HepG2 (cell line): Measurements from ENCODE around the gene TBL3. TPM values are rescaled to one million over a fixed set of nuclear protein-coding genes. Genes with fewer than 3 reads are reported as not detected.

ENCODE experiments used
- CENPT ChIP-seq: sonication (generic); formaldehyde crosslinking; IDR thresholded peaks from 2 replicates; pipeline ENCODE4 v1.8.0; 2022; ENCODE audit warnings: low read depth, mild to moderate bottlenecking, moderate library complexity, missing genetic modification reagents
- CSRNP1 ChIP-seq: sonication (generic); formaldehyde crosslinking; IDR thresholded peaks from 2 replicates; pipeline ENCODE4 v1.8.1; 2023; ENCODE audit warnings: mild to moderate bottlenecking, missing genetic modification reagents
- EZH2 ChIP-seq: conservative IDR thresholded peaks from 2 replicates; pipeline ENCODE4 v1.6.1; 2012; ENCODE audit warnings: mild to moderate bottlenecking, low read depth, low read length, moderate library complexity
- GMEB2 ChIP-seq: IDR thresholded peaks from 2 replicates; pipeline ENCODE4 v1.6.1; 2016; ENCODE audit warnings: missing biosample characterization, missing genetic modification reagents, low read depth
- MEF2D ChIP-seq: sonication (generic); formaldehyde crosslinking; IDR thresholded peaks from 2 replicates; pipeline ENCODE4 v1.5.1; 2020; ENCODE audit warnings: mild to moderate bottlenecking, missing genetic modification reagents
- MLLT10 ChIP-seq: sonication (generic); formaldehyde crosslinking; IDR thresholded peaks from 2 replicates; pipeline ENCODE4 v1.4.0; 2020; ENCODE audit warnings: missing genetic modification reagents
- NFATC3 ChIP-seq: sonication (generic); formaldehyde crosslinking; IDR thresholded peaks from 2 replicates; pipeline ENCODE4 v1.5.1; 2020; ENCODE audit warnings: mild to moderate bottlenecking, missing genetic modification reagents
- PCBP1 ChIP-seq: fragments of 200-400 bp; formaldehyde crosslinking; IDR thresholded peaks from 2 replicates; pipeline ENCODE4 v1.6.1; 2017; ENCODE audit warnings: mild to moderate bottlenecking, low read depth, low read length, borderline replicate concordance
- SIN3A ChIP-seq: IDR thresholded peaks from 2 replicates; pipeline ENCODE4 v1.6.1; 2011; ENCODE audit warnings: low read depth, mild to moderate bottlenecking, control low read depth, low read length, borderline replicate concordance
- SP4 ChIP-seq: sonication (generic); formaldehyde crosslinking; IDR thresholded peaks from 2 replicates; pipeline ENCODE4 v1.8.1; 2023; ENCODE audit warnings: mild to moderate bottlenecking, missing genetic modification reagents
- TBX3 ChIP-seq: fragments of 450-650 bp; IDR thresholded peaks from 2 replicates; pipeline ENCODE4 v1.6.1; 2017; ENCODE audit warnings: antibody characterized with exemption, mild to moderate bottlenecking, inconsistent platforms, borderline replicate concordance
- TFDP1 ChIP-seq: IDR thresholded peaks from 2 replicates; pipeline ENCODE4 v1.6.1; 2016; ENCODE audit warnings: missing compliant biosample characterization, missing genetic modification reagents, borderline replicate concordance
- TRIM24 ChIP-seq: sonication (generic); formaldehyde crosslinking; IDR thresholded peaks from 2 replicates; pipeline ENCODE4 v1.8.0; 2022; ENCODE audit warnings: mild to moderate bottlenecking, missing genetic modification reagents
- U2AF1 ChIP-seq: fragments of 200-400 bp; formaldehyde crosslinking; optimal IDR thresholded peaks from 2 replicates; pipeline ENCODE3; 2017; ENCODE audit warnings: mild to moderate bottlenecking, low read depth, low read length
- ZFY ChIP-seq: sonication (generic); formaldehyde crosslinking; IDR thresholded peaks from 2 replicates; pipeline ENCODE4 v1.4.0; 2020; ENCODE audit warnings: missing genetic modification reagents
- ZNF234 ChIP-seq: sonication (generic); formaldehyde crosslinking; conservative IDR thresholded peaks from 2 replicates; pipeline ENCODE4 v1.5.1; 2020; ENCODE audit warnings: mild to moderate bottlenecking, missing genetic modification reagents
- ZNF510 ChIP-seq: sonication (generic); formaldehyde crosslinking; IDR thresholded peaks from 2 replicates; pipeline ENCODE4 v1.4.0; 2020; ENCODE audit warnings: low read depth, mild to moderate bottlenecking, missing genetic modification reagents
- ZNF589 ChIP-seq: sonication (generic); formaldehyde crosslinking; conservative IDR thresholded peaks from 2 replicates; pipeline ENCODE4 v1.8.0; 2022; ENCODE audit warnings: mild to moderate bottlenecking, moderate library complexity, missing genetic modification reagents
- ZNF746 ChIP-seq: sonication (generic); formaldehyde crosslinking; IDR thresholded peaks from 2 replicates; pipeline ENCODE4 v1.8.0; 2022; ENCODE audit warnings: mild to moderate bottlenecking, missing genetic modification reagents
- ZNF766 ChIP-seq: sonication (generic); formaldehyde crosslinking; IDR thresholded peaks from 2 replicates; pipeline ENCODE4 v1.5.0; 2020; ENCODE audit warnings: missing genetic modification reagents, borderline replicate concordance
- ZNF790 ChIP-seq: sonication (generic); formaldehyde crosslinking; IDR thresholded peaks from 2 replicates; pipeline ENCODE4 v1.8.0; 2022; ENCODE audit warnings: missing genetic modification reagents, mild to moderate bottlenecking, borderline replicate concordance
- polyA plus RNA-seq, 8 experiments: library from polyadenylated mRNA; depleted of rRNA in 3 of 8; stranded (reverse) in 7 of 8; unstranded in 1 of 8; fragments of >200 nt; fragmentation: Illumina TruSeq in 4 of 8; extraction: Trizol in 4 of 8; gene quantifications; 2 replicates each; pipeline versions ENCODE4 v1.2.1 to v1.2.3, GENCODE V29; 2011 to 2016; ENCODE audit warnings: low read depth in 4 of 8, missing spikeins in 1 of 8, mixed read lengths in 1 of 8; ENCODE audit not compliant: insufficient read depth in 1 of 8
- total RNA-seq, 5 experiments: library from RNA; depleted of rRNA; stranded (reverse); fragments of >200 nt; fragmentation: Illumina TruSeq; extraction: Trizol; gene quantifications; 2 replicates each; pipeline ENCODE4 v1.2.3, GENCODE V29; 2016; ENCODE audit warnings: low read depth in 1 of 5
- TF ChIP-seq, protein P1 (sequence below): IDR thresholded peaks from 2 replicates; pipeline ENCODE4 v1.6.1; 2016; ENCODE audit warnings: low read depth, borderline replicate concordance
- TF ChIP-seq, protein P2 (sequence below): sonication (generic); formaldehyde crosslinking; IDR thresholded peaks from 2 replicates; pipeline ENCODE4 v1.5.0; 2020; ENCODE audit warnings: missing genetic modification reagents

The TBL3 gene
- total and polyA plus RNA-seq, 2 of the 13 experiments (the other 11 are each of a cell fraction or from before 2014, with no cell fraction given), result 16.8 to 38.0 TPM

DNA sequence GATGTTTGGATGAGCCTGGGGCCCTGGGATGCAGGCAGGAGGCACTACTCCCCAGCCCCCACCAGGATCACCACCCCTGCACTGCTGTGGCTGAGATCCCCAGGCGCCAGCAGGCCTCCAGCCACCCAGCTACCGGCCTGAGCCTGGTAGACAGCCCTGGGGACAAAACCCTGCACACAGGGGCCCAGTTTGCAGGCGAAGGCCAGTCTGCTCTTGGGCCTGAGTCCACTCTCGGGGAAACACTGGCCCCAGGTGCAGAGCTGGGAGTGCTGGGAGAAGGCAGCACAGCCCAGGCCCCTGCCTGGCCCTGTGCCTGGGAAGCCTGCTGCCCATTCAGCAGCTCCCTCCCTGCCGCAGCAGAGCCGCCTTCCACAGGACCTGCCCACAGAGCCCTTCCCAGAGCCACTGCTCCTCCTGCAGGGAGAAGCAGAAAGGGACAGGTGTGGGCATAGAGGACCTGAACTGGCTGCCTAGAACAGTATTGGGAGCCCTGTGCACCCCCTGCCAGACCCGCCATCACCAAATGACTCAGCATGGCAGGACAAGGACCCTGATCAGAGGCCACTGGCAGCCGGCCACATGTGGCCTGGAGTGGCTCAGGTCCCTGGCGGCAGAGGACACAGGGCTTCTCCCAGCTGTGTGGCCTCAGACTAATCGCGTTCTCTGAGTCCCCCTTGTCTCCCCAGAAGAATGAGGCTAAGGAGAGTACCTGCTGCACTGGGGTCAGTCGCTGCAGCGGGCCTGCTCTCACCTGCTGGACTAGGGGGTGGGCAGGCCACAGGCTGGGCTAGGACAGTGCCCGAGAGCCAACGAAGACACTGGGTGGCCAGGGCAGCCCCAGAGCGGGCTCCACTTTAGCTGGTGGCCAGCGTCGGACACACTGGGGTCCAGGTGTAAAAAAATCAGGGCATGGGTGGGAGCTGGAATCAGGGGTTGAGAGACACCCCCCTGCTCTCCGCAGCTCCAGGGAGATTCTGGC, 39.5 kb upstream of the TBL3 start (continued):
- TF ChIP-seq CSRNP1 (CRISPR knock-in tag) (peak; percentile 45; the same call in 1 of the 2 replicates), ZNF746 (CRISPR knock-in tag) (no peak), PCBP1 (0 out of 2 replicates have a peak, but pooled peaks have one; percentile 26), TFDP1 (CRISPR knock-in tag) (peak; percentile 24; the same call in 1 of the 2 replicates), ZNF510 (CRISPR knock-in tag) (no peak), SP4 (no peak; the same call in 1 of the 2 replicates), NFATC3 (CRISPR knock-in tag) (no peak), EZH2 (no peak), TRIM24 (CRISPR knock-in tag) (no peak), GMEB2 (no peak), ZFY (peak; percentile 72), ZNF790 (CRISPR knock-in tag) (no peak), TBX3 (no peak), CENPT (CRISPR knock-in tag) (no peak), ZNF766 (CRISPR knock-in tag) (no peak), MLLT10 (CRISPR knock-in tag) (no peak), ZNF589 (CRISPR knock-in tag) (no peak), ZNF234 (CRISPR knock-in tag) (no peak), U2AF1 (no peak), SIN3A (no peak), MEF2D (CRISPR knock-in tag) (no peak)
- TF ChIP-seq, protein P1, sequence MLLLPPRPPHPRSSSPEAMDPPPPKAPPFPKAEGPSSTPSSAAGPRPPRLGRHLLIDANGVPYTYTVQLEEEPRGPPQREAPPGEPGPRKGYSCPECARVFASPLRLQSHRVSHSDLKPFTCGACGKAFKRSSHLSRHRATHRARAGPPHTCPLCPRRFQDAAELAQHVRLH (CRISPR knock-in tag), result no peak
- TF ChIP-seq, protein P2, sequence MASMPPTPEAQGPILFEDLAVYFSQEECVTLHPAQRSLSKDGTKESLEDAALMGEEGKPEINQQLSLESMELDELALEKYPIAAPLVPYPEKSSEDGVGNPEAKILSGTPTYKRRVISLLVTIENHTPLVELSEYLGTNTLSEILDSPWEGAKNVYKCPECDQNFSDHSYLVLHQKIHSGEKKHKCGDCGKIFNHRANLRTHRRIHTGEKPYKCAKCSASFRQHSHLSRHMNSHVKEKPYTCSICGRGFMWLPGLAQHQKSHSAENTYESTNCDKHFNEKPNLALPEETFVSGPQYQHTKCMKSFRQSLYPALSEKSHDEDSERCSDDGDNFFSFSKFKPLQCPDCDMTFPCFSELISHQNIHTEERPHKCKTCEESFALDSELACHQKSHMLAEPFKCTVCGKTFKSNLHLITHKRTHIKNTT (CRISPR knock-in tag), result no peak
